Mammary epithelial cell (primary cell): Measurements from ENCODE around the gene ARRDC1.

Experiments used
- CTCF ChIP-seq, 2 donors: IDR thresholded peaks in 1 of 2; conservative IDR thresholded peaks in 1 of 2; 2 replicates each; pipeline ENCODE4 v1.5.1; 2011 to 2012; ENCODE audit warnings: inconsistent platforms in 2 of 2, low read length in 2 of 2, mild to moderate bottlenecking in 2 of 2, control low read depth in 1 of 2, low read depth in 1 of 2; ENCODE audit not compliant: insufficient read depth in 1 of 2; ENCODE audit errors: extremely low read depth in 1 of 2
- EZH2 ChIP-seq: IDR thresholded peaks from 2 replicates; pipeline ENCODE4 v1.6.1; 2012; ENCODE audit warnings: low read length, inconsistent platforms, borderline replicate concordance

GRCh38 chr9:137588891-137589290 lies 16.6 kb upstream of the ARRDC1 start:
- TF ChIP-seq CTCF (conservative IDR thresholded peaks at IDR 0.05 in 1 of 2, IDR thresholded peaks at IDR 0.05 in 1 of 2; ENCODE audit: extremely low read depth in 1 of 2, insufficient read depth in 1 of 2, low read depth in 1 of 2, low read length in 2 of 2): no peak
- TF ChIP-seq EZH2: no peak
